Measurements from ENCODE around the gene NKAIN2. TPM values are rescaled to one million over a fixed set of nuclear protein-coding genes. Genes with fewer than 3 reads are reported as not detected.

The NKAIN2 gene
- total and polyA plus RNA-seq, 2 donors (not counting 3 experiments of a cell fraction or from before 2014, with no cell fraction given), result 0.03 TPM; not detected in 1

DNA sequence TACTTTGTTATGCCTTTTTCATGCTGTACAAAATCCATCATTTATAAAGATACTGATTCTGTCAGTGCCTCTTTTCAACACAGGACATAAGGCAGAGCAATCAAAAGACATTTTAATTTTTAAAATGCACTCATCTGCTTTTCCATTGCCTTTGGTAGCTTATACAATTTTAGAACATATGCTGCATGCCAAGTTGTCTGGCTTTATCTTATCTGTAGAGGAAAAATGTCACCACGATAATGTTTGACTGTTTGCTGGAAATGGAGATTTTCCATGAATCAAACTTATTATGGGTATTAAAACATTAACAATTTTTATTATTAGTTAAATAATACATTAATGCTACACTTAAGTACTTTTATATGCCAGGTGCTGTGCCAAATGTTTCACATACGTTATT, 50.5 kb downstream of the NKAIN2 start:
- no peaks in the 10 kb centered on the region for H3K4me1 ChIP-seq (ENCODE audit: control insufficient read depth, extremely low read depth, insufficient read depth, low read length)
- H4K20me1 ChIP-seq (replicated peaks; ENCODE audit: control insufficient read depth, extremely low read depth, insufficient read depth, low read length), result no peaks in the 10 kb centered on the region
- H3K9ac ChIP-seq (replicated peaks; ENCODE audit: extremely low read depth, insufficient read depth, low read length), result no peak overlapping the region
- H3K36me3 ChIP-seq (ENCODE audit: control insufficient read depth in 2 of 2, extremely low read depth in 1 of 2, insufficient read depth in 2 of 2, low read length in 2 of 2), result no peaks in the 10 kb centered on the region
- intact Hi-C loops (cut with micrococcal nuclease), result no loop called here
- no peak for DNase-seq (ENCODE audit: low read depth, low spot score)
- H3K4me3 ChIP-seq (replicated peaks in 1 of 3; ENCODE audit: insufficient read depth in 1 of 3, low read depth in 1 of 3, low read length in 3 of 3), result no peak overlapping the region
- H3K9me1 ChIP-seq (replicated peaks; ENCODE audit: control insufficient read depth, extremely low read depth, insufficient read depth, low read length), result no peaks in the 10 kb centered on the region
- no peak overlapping the region for H3K27ac ChIP-seq (ENCODE audit: insufficient read depth, low read depth, low read length)
- H2AFZ ChIP-seq (ENCODE audit: low read depth, low read length), result no peak overlapping the region
- BruUV-seq (replicated peaks), result no TSS peak
- dilution Hi-C loops (cut with MboI; ENCODE audit: extremely low pct_ligation_motif_present, low sequenced_read_pairs), result no loop called here
- H3K9me3 ChIP-seq (replicated peaks; ENCODE audit: control insufficient read depth, insufficient read depth, low read length), result no peaks in the 10 kb centered on the region
- no peak for TF ChIP-seq FOS (IDR thresholded peaks at IDR 0.05; ENCODE audit: borderline replicate concordance, insufficient read depth, low read length)
- TF ChIP-seq POLR2AphosphoS5 (IDR thresholded peaks at IDR 0.05; ENCODE audit: insufficient read depth, low read depth, low read length), result no peak
- TF ChIP-seq, protein P1, sequence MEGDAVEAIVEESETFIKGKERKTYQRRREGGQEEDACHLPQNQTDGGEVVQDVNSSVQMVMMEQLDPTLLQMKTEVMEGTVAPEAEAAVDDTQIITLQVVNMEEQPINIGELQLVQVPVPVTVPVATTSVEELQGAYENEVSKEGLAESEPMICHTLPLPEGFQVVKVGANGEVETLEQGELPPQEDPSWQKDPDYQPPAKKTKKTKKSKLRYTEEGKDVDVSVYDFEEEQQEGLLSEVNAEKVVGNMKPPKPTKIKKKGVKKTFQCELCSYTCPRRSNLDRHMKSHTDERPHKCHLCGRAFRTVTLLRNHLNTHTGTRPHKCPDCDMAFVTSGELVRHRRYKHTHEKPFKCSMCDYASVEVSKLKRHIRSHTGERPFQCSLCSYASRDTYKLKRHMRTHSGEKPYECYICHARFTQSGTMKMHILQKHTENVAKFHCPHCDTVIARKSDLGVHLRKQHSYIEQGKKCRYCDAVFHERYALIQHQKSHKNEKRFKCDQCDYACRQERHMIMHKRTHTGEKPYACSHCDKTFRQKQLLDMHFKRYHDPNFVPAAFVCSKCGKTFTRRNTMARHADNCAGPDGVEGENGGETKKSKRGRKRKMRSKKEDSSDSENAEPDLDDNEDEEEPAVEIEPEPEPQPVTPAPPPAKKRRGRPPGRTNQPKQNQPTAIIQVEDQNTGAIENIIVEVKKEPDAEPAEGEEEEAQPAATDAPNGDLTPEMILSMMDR (IDR thresholded peaks at IDR 0.05; ENCODE audit: extremely low read depth in 1 of 2, insufficient read depth in 1 of 2, low read depth in 1 of 2, low read length in 2 of 2), result no peak
- TF ChIP-seq EZH2 (IDR thresholded peaks at IDR 0.05; ENCODE audit: borderline replicate concordance, low read depth, low read length, severe bottlenecking), result no peak
- TF ChIP-seq MAX (IDR thresholded peaks at IDR 0.05; ENCODE audit: insufficient read depth, insufficient read length), result no peak
- no peak for TF ChIP-seq GATA2 (IDR thresholded peaks at IDR 0.05; ENCODE audit: insufficient read depth, insufficient read length, low read depth, low read length)
- no peak for TF ChIP-seq JUN (IDR thresholded peaks at IDR 0.05; ENCODE audit: borderline replicate concordance, insufficient read depth, insufficient read length, low read depth)
- no peak for TF ChIP-seq POLR2A (IDR thresholded peaks at IDR 0.05; ENCODE audit: low read depth, low read length)
- TF ChIP-seq MYC (IDR thresholded peaks at IDR 0.05; ENCODE audit: low read depth, low read length), result no peak
- H3K27me3 ChIP-seq (ENCODE audit: control insufficient read depth in 2 of 2, insufficient read depth in 2 of 2, low read length in 2 of 2), result no peaks in the 10 kb centered on the region
- FAIRE-seq, result no peak
- ChIA-PET CTCF (no interaction called here), POLR2A (no interaction called here)
- no peaks in the 10 kb centered on the region for H3K79me2 ChIP-seq (ENCODE audit: control insufficient read depth, insufficient read depth, low read length)
- no peak overlapping the region for H3K4me2 ChIP-seq (ENCODE audit: insufficient read depth, low read length)
